Fibroblast of mammary gland (primary cell): ENCODE measurements around the gene C16orf86.

ENCODE experiments used
- DNase-seq: peaks from one replicate; pipeline ENCODE4 v3.0.0-alpha.2; 2010; ENCODE audit warnings: low read depth
- H3K4me3 ChIP-seq: 2 replicates; pipeline ENCODE4 v1.5.1; 2011; ENCODE audit warnings: low read depth, mild to moderate bottlenecking, low read length, moderate library complexity; ENCODE audit not compliant: control insufficient read depth
- CTCF ChIP-seq: conservative IDR thresholded peaks from 2 replicates; pipeline ENCODE4 v1.5.1; 2011; ENCODE audit warnings: low read depth, low read length, inconsistent platforms; ENCODE audit not compliant: control insufficient read depth, insufficient read depth

C16orf86 gene

GRCh38 chr16:67714522-67714921, 47.9 kb downstream of the C16orf86 start:
- no peak for DNase-seq
- no peak overlapping the region for H3K4me3 ChIP-seq
- TF ChIP-seq CTCF = no peak

GRCh38 chr16:67716097-67716496, 49.5 kb downstream of the C16orf86 start:
- no peak for TF ChIP-seq CTCF
- DNase-seq = no peak

More at GRCh38 chr16:67716097-67716496, 49.5 kb downstream of the C16orf86 start:
- H3K4me3 ChIP-seq = no peak overlapping the region
